HEK293 (cell line): ENCODE data around the gene TRIM75.
"Not testable (repeated sequence)": the region's sequence is repeated elsewhere in the genome, so short reads cannot be mapped to it uniquely, and the experiment has no call there.

Experiments
- CTCF ChIA-PET: fragments of 350-600 bp; formaldehyde crosslinking; extraction: SDS; loops from one replicate; lab custom pipeline; 2021; ENCODE audit warnings: antibody characterized with exemption; lab: Yijun Ruan, JAX
- POLR2A ChIA-PET: fragments of 300-600 bp; formaldehyde crosslinking; extraction: SDS; loops from one replicate; lab custom pipeline; 2020; ENCODE audit warnings: antibody characterized with exemption, inconsistent platforms; lab: Yijun Ruan, JAX
- H3K27ac ChIP-seq: fragments of 200-500 bp; sonication (Bioruptor generic); 2 replicates; pipeline ENCODE4 v1.5.1; 2014; ENCODE audit warnings: low read depth, low read length, control low read depth, inconsistent platforms; ENCODE audit errors: extremely low read depth
- H3K36me3 ChIP-seq, 2 experiments: fragments of 200-500 bp in 1 of 2; sonication (Bioruptor generic) in 1 of 2; 1 replicate in 1 of 2; 2 replicates in 1 of 2; pipeline ENCODE4 v1.5.1; 2014 to 2017; ENCODE audit warnings: inconsistent platforms in 2 of 2, low read length in 2 of 2; ENCODE audit not compliant: control insufficient read depth in 2 of 2, insufficient read depth in 1 of 2
- H3K4me1 ChIP-seq: fragments of 200-500 bp; sonication (Bioruptor generic); 2 replicates; pipeline ENCODE4 v1.5.1; 2014; ENCODE audit warnings: mild to moderate bottlenecking, low read length, inconsistent platforms; ENCODE audit not compliant: control insufficient read depth, insufficient read depth
- H3K4me3 ChIP-seq: 2 replicates; pipeline ENCODE4 v1.5.1; 2011; ENCODE audit warnings: low read depth, mild to moderate bottlenecking, control low read depth, low read length, moderate library complexity
- H3K9me3 ChIP-seq: fragments of 200-500 bp; sonication (Bioruptor generic); 2 replicates; pipeline ENCODE4 v1.5.1; 2014; ENCODE audit warnings: low read depth, low read length, inconsistent platforms; ENCODE audit not compliant: control insufficient read depth, insufficient read depth
- GFI1B ChIP-seq: fragments of 450-650 bp; formaldehyde crosslinking; IDR thresholded peaks from 2 replicates; pipeline ENCODE4 v1.5.1; 2016; ENCODE audit warnings: missing biosample characterization, missing genetic modification characterization
- MEIS1 ChIP-seq: sonication (generic); formaldehyde crosslinking; IDR thresholded peaks from 2 replicates; pipeline ENCODE4 v1.8.1; 2022; ENCODE audit warnings: missing genetic modification reagents, mild to moderate bottlenecking, borderline replicate concordance
- YY2 ChIP-seq: fragments of 450-650 bp; formaldehyde crosslinking; IDR thresholded peaks from 2 replicates; pipeline ENCODE4 v1.5.1; 2016; ENCODE audit warnings: missing biosample characterization, missing genetic modification characterization
- ZBTB8A ChIP-seq: fragments of 450-650 bp; formaldehyde crosslinking; IDR thresholded peaks from 2 replicates; pipeline ENCODE4 v1.5.1; 2016; ENCODE audit warnings: missing biosample characterization, missing genetic modification characterization
- ZNF114 ChIP-seq: fragments of 450-650 bp; formaldehyde crosslinking; IDR thresholded peaks from 2 replicates; pipeline ENCODE4 v1.5.0; 2017; ENCODE audit warnings: missing biosample characterization, missing genetic modification characterization
- ZNF16 ChIP-seq: fragments of 450-650 bp; formaldehyde crosslinking; IDR thresholded peaks from 2 replicates; pipeline ENCODE4 v1.5.1; 2016; ENCODE audit warnings: low read depth, missing biosample characterization, missing genetic modification characterization
- ZNF202 ChIP-seq: fragments of 450-650 bp; formaldehyde crosslinking; IDR thresholded peaks from 2 replicates; pipeline ENCODE4 v1.5.1; 2016; ENCODE audit warnings: missing biosample characterization, missing genetic modification characterization, borderline replicate concordance
- ZNF214 ChIP-seq: fragments of 450-650 bp; formaldehyde crosslinking; IDR thresholded peaks from 2 replicates; pipeline ENCODE4 v1.5.1; 2017; ENCODE audit warnings: missing biosample characterization, mild to moderate bottlenecking, missing genetic modification characterization, borderline replicate concordance
- ZNF239 ChIP-seq: fragments of 450-650 bp; formaldehyde crosslinking; IDR thresholded peaks from 2 replicates; pipeline ENCODE4 v1.5.1; 2016; ENCODE audit warnings: missing biosample characterization, missing genetic modification characterization
- ZNF274 ChIP-seq, 2 experiments: fragments of 200-500 bp in 1 of 2; fragments of 450-650 bp in 1 of 2; sonication (Bioruptor generic) in 1 of 2; formaldehyde crosslinking in 1 of 2; IDR thresholded peaks; 2 replicates each; pipeline versions ENCODE4 v1.5.1 to v1.6.1; 2014 to 2016; ENCODE audit warnings: borderline replicate concordance in 1 of 2, inconsistent platforms in 1 of 2, low read length in 1 of 2, missing biosample characterization in 1 of 2, missing genetic modification characterization in 1 of 2
- ZNF423 ChIP-seq: fragments of 450-650 bp; formaldehyde crosslinking; IDR thresholded peaks from 2 replicates; pipeline ENCODE4 v1.5.1; 2016; ENCODE audit warnings: missing biosample characterization, missing genetic modification characterization
- ZNF560 ChIP-seq: fragments of 450-650 bp; formaldehyde crosslinking; IDR thresholded peaks from 2 replicates; pipeline ENCODE4 v1.5.1; 2017; ENCODE audit warnings: missing biosample characterization, missing genetic modification characterization, borderline replicate concordance
- ZNF610 ChIP-seq: fragments of 450-650 bp; formaldehyde crosslinking; IDR thresholded peaks from 2 replicates; pipeline ENCODE4 v1.5.1; 2016; ENCODE audit warnings: missing biosample characterization, missing genetic modification characterization, borderline replicate concordance
- ZNF701 ChIP-seq: fragments of 450-650 bp; formaldehyde crosslinking; IDR thresholded peaks from 2 replicates; pipeline ENCODE4 v1.5.1; 2016; ENCODE audit warnings: missing biosample characterization, missing genetic modification characterization
- ZNF768 ChIP-seq: fragments of 450-650 bp; formaldehyde crosslinking; IDR thresholded peaks from 2 replicates; pipeline ENCODE4 v1.5.1; 2018; ENCODE audit warnings: missing biosample characterization, mild to moderate bottlenecking, missing genetic modification characterization
- ZNF830 ChIP-seq: fragments of 450-650 bp; IDR thresholded peaks from 2 replicates; pipeline ENCODE4 v1.5.0; 2018; ENCODE audit warnings: missing biosample characterization, missing genetic modification characterization, low read depth, mild to moderate bottlenecking, moderate library complexity
- TF ChIP-seq, protein P1 (sequence below): fragments of 450-650 bp; formaldehyde crosslinking; IDR thresholded peaks from 2 replicates; pipeline ENCODE4 v1.5.1; 2016; ENCODE audit warnings: missing biosample characterization, missing genetic modification characterization
- TF ChIP-seq, protein P2 (sequence below): fragments of 450-650 bp; formaldehyde crosslinking; IDR thresholded peaks from 2 replicates; pipeline ENCODE4 v1.5.1; 2017; ENCODE audit warnings: missing biosample characterization, missing genetic modification characterization
- TF ChIP-seq, protein P3 (sequence below): IDR thresholded peaks from 2 replicates; pipeline ENCODE4 v1.6.1; 2011; ENCODE audit warnings: mild to moderate bottlenecking, low read depth, low read length, borderline replicate concordance
- TF ChIP-seq, protein P4 (sequence below): fragments of 450-650 bp; formaldehyde crosslinking; IDR thresholded peaks from 2 replicates; pipeline ENCODE4 v1.5.1; 2016; ENCODE audit warnings: missing biosample characterization, missing genetic modification characterization
- TF ChIP-seq, protein P5 (sequence below): fragments of 450-650 bp; formaldehyde crosslinking; IDR thresholded peaks from 2 replicates; pipeline ENCODE4 v1.5.1; 2016; ENCODE audit warnings: missing biosample characterization, missing genetic modification characterization

Gene TRIM75

DNA sequence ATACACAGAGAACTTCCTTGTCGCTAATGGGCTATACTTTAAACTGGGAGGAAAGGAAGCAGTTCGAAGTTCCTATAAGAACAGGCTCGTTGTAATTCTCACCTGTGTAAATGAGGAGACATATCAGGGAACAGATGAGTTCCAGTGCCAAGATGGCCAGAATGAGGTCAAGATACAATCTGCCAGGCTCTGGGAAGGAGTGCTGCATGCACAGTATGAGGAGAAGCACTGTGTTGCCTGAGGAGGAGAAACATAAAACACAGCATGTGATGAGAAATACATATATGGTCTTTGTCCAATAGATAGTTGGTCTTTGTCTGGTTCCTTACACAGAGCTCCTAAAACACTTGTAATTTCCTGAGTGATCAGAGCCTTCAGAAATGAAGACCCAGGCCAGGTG lies 34.7 kb downstream of the TRIM75 start:
- H3K9me3 ChIP-seq = no peaks in the 10 kb centered on the region
- H3K4me3 ChIP-seq = no peak overlapping the region
- H3K36me3 ChIP-seq = peaks cover 0 to 33% of the 10 kb centered on the region in 2 experiments; a peak in 2 of 3 replicates
- no peaks in the 10 kb centered on the region for H3K4me1 ChIP-seq
- ChIA-PET POLR2A (no interaction called here), CTCF (interaction anchor here (0.6 kb wide), 1 partner anchor 12 kb away, joined by 4 read pairs; no protein-coding TSS in a partner anchor)
- no peak overlapping the region for H3K27ac ChIP-seq
- TF ChIP-seq, protein P1, sequence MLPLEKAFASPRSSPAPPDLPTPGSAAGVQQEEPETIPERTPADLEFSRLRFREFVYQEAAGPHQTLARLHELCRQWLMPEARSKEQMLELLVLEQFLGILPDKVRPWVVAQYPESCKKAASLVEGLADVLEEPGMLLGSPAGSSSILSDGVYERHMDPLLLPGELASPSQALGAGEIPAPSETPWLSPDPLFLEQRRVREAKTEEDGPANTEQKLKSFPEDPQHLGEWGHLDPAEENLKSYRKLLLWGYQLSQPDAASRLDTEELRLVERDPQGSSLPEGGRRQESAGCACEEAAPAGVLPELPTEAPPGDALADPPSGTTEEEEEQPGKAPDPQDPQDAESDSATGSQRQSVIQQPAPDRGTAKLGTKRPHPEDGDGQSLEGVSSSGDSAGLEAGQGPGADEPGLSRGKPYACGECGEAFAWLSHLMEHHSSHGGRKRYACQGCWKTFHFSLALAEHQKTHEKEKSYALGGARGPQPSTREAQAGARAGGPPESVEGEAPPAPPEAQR = no peak
- TF ChIP-seq ZBTB8A (tag by site-specific recombination) = no peak
- TF ChIP-seq YY2 (tag by site-specific recombination) = no peak
- TF ChIP-seq, protein P2, sequence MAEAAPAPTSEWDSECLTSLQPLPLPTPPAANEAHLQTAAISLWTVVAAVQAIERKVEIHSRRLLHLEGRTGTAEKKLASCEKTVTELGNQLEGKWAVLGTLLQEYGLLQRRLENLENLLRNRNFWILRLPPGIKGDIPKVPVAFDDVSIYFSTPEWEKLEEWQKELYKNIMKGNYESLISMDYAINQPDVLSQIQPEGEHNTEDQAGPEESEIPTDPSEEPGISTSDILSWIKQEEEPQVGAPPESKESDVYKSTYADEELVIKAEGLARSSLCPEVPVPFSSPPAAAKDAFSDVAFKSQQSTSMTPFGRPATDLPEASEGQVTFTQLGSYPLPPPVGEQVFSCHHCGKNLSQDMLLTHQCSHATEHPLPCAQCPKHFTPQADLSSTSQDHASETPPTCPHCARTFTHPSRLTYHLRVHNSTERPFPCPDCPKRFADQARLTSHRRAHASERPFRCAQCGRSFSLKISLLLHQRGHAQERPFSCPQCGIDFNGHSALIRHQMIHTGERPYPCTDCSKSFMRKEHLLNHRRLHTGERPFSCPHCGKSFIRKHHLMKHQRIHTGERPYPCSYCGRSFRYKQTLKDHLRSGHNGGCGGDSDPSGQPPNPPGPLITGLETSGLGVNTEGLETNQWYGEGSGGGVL (tag by site-specific recombination) = no peak
- TF ChIP-seq, protein P3, sequence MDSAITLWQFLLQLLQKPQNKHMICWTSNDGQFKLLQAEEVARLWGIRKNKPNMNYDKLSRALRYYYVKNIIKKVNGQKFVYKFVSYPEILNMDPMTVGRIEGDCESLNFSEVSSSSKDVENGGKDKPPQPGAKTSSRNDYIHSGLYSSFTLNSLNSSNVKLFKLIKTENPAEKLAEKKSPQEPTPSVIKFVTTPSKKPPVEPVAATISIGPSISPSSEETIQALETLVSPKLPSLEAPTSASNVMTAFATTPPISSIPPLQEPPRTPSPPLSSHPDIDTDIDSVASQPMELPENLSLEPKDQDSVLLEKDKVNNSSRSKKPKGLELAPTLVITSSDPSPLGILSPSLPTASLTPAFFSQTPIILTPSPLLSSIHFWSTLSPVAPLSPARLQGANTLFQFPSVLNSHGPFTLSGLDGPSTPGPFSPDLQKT = no peak
- no peak for TF ChIP-seq ZNF214 (tag by site-specific recombination)

DNA sequence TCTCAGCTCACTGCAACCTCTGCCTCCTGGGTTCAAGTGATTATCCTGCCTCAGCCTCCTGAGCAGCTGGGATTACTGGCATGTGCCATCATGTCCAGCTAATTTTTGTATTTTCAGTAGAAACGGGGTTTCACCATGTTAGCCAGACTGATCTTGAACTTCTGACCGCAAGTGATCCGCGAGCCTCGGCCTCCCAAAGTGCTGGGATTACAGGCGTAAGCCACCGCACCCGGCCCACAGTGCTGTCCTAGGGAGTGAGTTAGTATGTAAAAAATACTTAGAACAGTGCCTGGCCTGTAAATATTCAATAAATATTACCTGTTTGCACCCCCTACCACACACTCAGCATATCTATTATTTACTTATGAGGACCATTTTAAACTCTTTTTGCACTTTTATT lies 38.5 kb downstream of the TRIM75 start:
- H3K4me3 ChIP-seq, POLR2A ChIA-PET, H3K4me1 ChIP-seq, H3K9me3 ChIP-seq, H3K27ac ChIP-seq, CTCF ChIA-PET: not testable (repeated sequence)
- H3K36me3 ChIP-seq = peaks cover 0 to 21% of the 10 kb centered on the region in 2 experiments; a peak in 2 of 3 replicates

DNA sequence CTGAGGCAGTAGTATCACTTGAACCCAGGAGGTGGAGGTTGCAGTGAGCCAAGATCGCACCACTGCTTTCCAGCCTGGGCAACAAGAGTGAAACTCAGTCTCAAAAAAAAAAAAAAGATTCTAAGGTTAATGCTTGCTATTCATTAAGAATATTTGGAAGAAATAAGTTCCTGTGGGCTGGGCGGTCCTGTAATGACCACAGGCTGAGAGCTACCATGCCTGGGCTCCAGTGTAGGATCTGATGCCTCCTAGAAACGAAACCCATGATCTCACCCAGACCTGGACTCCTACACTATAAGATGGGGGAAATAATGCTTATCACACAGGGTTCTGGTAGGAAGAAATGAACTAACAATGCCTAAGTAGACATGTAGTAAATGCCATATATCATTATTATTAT lies 41.2 kb downstream of the TRIM75 start:
- no peaks in the 10 kb centered on the region for H3K9me3 ChIP-seq
- no peaks in the 10 kb centered on the region for H3K4me1 ChIP-seq
- CTCF ChIA-PET = no interaction called here
- H3K4me3 ChIP-seq = no peak overlapping the region
- no peak overlapping the region for H3K27ac ChIP-seq
- H3K36me3 ChIP-seq = peaks cover 9 to 14% of the 10 kb centered on the region in 2 experiments; a peak in 2 of 3 replicates
- no peak for TF ChIP-seq ZNF16
- no peak for TF ChIP-seq ZNF610
- TF ChIP-seq ZNF830 (tag by site-specific recombination) = no peak
- TF ChIP-seq ZNF560 = no peak
- no peak for TF ChIP-seq ZNF423 (tag by site-specific recombination)
- no peak for TF ChIP-seq GFI1B (tag by site-specific recombination)
- no peak for TF ChIP-seq ZNF114
- no peak for TF ChIP-seq ZNF701 (tag by site-specific recombination)
- TF ChIP-seq ZNF768 (tag by site-specific recombination) = no peak
- no peak for TF ChIP-seq ZNF274 (IDR thresholded peaks at IDR 0.05; ENCODE audit: low read length)
- TF ChIP-seq ZNF274 (tag by site-specific recombination; IDR thresholded peaks at IDR 0.05; ENCODE audit: borderline replicate concordance) = no peak
- TF ChIP-seq MEIS1 (CRISPR knock-in tag) = no peak
- TF ChIP-seq, protein P4, sequence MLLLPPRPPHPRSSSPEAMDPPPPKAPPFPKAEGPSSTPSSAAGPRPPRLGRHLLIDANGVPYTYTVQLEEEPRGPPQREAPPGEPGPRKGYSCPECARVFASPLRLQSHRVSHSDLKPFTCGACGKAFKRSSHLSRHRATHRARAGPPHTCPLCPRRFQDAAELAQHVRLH (tag by site-specific recombination) = no peak
- no peak for TF ChIP-seq ZNF202 (tag by site-specific recombination)
- no peak for TF ChIP-seq ZNF239
- TF ChIP-seq, protein P5, sequence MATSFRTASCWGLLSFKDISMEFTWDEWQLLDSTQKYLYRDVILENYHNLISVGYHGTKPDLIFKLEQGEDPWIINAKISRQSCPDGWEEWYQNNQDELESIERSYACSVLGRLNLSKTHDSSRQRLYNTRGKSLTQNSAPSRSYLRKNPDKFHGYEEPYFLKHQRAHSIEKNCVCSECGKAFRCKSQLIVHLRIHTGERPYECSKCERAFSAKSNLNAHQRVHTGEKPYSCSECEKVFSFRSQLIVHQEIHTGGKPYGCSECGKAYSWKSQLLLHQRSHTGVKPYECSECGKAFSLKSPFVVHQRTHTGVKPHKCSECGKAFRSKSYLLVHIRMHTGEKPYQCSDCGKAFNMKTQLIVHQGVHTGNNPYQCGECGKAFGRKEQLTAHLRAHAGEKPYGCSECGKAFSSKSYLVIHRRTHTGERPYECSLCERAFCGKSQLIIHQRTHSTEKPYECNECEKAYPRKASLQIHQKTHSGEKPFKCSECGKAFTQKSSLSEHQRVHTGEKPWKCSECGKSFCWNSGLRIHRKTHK = no peak
- TF ChIP-seq, all 188 proteins: peak for 0
- POLR2A ChIA-PET = no interaction called here
